CD4-positive, alpha-beta T cell treated with Interleukin-6 at 100 ng/mL for 8 hours (primary cell): Measurements from ENCODE around the gene TNFRSF13B.
"Not testable (repeated sequence)": the region's sequence is repeated elsewhere in the genome, so short reads cannot be mapped to it uniquely, and the experiment has no call there.

Experiments used
- DNase-seq: peaks from one replicate; pipeline ENCODE4 v3.0.0-alpha.2; 2020; ENCODE audit warnings: mixed read lengths, low spot score

TNFRSF13B gene

DNA sequence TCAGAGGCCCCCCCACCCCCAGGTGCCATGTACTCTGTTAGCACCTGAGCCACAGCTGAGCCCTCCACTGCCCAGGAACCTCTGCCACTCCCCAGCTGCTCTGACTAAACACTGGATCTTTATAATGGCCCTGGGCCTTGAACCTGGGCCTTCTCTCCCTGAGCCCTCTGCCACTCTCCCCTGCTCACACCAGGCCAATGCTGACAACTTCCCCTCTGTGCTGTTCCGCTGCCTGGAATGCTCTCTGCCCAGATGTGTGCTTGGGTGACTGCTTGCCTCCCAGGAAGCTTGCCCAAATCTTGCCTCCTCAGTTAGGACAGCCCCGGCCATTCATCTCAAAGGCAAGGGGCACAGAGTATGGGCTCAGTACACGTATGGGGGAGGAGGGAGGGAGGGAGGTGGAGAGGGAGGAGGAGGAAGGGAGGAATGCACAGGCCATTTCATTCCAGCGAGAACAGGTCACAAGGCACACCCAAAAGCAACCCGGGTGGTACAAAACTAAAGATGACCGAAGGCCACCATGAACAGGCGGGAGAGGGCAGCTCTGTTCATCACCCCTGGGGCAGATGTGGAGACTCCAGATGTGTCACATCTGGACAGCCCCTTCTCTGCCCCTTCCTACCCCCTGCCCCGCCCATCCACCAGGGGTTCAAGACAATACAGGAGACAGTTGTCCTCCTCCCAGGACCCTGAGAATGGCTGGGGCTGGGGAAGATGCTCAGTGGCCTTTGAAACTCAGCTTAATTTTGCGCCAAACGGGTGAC lies 15.3 kb upstream of the TNFRSF13B start:
- DNase-seq = no peak

DNA sequence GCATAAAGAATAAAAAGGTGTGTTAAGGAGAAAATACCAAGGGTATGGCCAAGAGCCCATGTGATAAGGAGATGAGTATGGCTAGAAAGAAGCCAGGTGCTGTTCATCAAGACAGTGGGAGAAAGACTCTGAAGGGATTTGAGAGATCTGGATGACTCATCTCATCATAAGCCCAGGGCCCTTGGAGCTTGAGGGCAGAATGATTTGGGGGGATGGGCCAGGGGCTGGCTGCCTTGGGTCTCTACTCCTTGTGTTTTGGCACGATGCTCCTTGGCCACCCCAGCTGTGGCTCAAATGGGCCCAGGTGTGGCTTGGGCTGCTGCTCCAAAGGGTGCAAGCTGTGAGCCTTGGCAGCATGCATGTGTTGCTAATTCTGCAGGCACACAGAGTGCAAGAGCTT lies 14.5 kb upstream of the TNFRSF13B start:
- DNase-seq = no peak

DNA sequence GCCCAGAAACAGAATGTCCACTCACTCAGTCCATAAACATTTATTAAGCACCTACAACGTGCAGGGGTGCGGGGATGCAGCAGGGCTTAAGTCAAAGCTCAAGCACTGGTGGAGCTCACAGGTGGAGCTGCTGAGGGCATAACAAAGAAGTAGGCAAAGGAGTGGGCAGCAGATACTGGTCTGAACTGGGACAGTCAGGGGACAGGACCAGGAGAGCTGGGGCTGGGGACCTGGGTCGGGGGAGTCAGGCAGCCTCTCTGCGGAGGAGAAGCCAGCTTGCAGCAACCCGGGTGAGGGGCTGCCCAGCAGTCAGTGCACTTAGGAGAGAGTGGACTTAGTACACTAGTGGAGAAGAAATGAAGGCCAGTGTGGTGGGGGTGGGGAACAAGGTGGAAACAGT lies 10.0 kb upstream of the TNFRSF13B start:
- no peak for DNase-seq

DNA sequence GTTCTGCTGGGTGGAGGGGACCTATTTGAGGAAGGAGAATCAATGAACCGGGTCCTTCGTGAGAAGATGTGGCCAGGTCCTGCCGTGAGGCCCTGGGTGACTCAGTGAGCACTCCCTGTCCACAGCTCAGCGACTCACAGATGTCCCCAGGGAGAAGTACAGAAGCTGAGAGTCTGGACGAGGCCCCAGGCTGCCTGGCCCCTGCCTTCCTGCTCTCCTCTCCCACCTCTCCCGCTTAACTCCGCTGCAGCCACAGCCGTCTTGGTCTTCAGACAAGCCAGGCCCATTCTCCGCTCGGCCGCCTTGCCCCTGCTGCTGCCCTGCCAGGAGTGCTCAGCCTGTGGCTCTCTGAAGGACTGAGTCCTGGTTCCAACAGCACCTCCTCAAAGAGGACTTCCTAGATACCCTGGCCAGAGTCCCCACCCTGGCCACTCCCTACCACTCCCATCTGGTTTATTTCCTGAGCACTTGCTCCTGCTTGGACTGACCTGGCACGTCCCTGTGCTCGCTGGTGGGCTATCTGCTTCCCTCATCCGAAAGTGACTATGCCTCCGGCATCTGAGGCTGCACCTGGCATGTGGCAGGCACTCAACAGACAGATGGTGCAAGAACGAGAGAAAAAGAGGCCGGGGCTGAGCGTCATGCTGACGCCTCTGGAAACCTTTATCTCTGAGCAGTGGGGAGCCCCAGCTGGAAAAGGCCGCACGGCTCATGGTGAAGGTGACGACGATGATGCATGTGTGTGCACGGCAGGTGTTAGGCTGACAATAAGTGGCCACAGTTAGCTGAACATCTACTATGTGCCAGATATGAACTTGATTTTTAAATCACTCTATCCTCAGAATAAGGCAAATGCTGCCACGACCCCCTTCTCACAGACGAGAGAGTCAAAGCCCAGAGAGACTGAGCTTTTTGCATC lies 9.2 kb upstream of the TNFRSF13B start:
- no peak for DNase-seq

DNA sequence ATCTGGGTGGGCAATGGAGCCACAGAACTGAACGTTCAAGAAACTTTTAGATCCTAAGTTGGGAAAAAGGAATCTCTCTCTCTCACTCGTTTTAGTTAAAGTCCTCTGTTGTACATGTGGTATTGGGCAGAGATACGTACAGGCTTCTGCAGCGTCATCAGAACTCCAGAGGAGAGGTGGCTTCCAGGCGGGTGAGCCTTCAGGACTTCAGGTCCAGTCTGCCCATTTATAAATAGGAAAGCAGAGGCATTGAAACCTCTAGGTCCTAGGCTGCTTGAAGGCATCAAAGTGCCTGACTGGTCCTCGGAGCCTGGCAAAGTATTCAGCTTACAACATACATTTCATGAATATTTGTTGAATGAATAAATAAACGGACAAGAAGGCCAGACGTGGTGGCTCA lies 8.1 kb upstream of the TNFRSF13B start:
- no peak for DNase-seq

DNA sequence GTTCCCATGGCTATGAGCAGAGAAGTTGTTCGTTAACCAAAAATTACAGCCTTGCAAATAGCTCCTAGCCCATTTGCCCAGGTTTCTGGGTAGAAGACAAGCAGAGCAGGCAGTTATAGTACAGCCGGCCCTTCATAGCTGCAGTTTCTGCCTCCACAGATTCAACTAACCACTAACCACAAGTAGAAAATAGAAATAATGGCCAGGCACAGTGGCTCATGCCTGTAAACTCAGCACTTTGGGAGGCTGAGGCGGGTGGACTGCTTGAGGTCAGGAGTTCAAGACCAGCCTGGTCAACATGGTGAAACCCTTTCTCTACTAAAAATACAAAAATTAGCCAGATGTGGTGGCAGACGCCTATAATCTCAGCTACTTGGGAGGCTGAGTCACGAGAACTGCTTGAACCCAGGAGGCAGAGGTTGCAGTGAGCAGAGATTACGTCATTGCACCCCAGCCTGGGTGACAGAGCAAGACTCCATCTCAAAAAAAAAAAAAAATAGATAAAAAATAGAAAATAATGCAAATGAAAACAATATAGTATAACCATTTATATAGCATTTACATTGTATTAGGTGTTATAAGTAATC lies 7.4 kb upstream of the TNFRSF13B start:
- DNase-seq = not testable (repeated sequence)

DNA sequence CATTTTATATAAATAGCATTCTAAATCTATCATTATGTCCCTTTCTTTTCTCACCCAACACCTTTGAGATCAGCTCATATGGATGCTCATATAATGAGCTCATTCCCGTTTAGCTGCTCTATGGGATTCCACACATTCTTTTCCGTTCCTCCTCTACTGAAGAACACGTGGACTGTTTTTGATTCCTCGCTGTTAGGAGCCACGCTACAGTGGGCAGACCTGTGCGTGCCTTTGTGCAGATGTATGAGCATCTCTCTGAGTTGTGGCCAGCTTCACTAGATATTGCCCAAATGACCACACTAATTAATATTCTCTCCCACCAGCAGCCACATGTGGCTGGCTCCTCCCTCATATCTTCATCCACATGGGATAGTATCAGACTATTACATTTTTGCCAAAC lies 6.0 kb upstream of the TNFRSF13B start:
- DNase-seq = no peak

DNA sequence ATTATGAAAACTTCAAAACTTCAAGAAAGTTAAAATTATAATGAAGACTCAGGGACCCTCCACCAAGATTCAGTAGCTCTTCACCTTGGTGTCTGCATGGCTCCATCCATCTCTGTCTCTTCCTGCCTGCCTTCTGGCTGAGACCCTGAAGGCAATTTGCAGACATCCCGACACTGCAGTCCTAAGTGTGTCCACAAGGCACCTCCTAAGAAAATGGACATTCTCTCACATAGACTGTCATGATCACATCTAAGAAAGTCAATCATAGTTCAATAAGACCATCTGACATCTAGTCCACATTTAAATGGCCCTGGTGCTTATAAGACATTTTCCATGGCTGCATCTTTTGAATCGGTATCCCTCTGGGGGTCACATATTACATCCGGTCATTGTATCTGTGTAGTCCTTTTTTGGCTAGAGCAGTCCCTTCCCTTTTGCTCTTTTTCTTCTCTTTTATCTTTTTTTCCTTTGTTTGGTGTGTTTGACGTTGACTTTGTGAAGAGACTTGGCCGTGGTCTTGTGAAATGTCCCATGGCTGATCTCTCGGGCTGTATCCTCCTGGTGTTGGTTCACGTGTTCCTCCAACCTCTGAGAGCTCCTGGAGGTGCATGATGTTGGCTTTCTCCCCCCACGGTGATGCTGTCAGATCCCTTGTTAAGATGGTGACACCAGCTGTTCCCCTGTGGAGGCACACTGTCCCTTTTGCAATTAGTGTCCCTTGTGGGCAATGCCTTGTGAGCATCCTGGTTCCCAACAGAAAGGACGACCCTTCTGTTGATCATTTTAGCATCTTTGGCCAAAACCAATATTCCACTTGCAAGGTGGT lies 5.0 kb upstream of the TNFRSF13B start:
- no peak for DNase-seq

DNA sequence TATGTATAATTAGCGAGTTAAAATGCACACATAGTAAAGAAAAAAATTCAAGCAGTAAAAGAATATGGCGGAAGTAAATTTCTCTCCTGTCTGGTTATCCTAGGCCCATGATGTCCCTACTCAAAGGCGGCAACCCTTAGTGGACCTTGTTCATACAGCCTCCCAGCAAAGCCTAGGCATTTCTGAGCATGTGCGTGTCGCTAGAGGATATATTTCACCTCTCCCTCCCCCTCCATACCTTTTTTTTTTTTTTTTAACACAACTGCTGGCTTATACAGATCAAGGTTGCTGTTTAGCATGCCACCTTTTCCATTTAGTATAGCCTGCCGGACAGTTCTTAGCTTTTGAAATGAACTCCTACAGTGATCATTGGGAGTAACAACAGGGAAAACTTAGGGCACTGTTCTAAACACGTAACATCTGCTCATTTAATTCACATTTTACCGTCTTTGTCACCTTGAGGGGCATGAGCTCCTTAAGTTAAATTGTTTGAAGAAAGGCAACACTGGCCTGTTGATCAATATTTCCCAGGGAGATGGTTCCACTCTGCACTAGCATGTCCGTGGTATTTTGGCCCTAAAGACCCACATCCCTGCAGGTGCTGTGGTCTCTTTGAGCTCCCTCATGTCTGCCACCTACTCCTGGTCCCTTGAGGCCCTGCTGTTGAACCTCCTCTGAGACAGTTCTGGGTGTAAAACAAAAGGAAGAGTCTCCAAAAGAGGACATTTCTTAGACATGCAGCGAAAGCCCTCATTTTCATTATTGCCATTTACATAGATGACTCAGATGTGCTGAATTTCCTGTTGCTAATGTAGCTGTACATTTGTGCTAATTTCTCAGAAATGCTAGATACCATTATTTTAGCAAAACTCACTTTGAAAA lies 4.1 kb upstream of the TNFRSF13B start:
- DNase-seq = no peak

DNA sequence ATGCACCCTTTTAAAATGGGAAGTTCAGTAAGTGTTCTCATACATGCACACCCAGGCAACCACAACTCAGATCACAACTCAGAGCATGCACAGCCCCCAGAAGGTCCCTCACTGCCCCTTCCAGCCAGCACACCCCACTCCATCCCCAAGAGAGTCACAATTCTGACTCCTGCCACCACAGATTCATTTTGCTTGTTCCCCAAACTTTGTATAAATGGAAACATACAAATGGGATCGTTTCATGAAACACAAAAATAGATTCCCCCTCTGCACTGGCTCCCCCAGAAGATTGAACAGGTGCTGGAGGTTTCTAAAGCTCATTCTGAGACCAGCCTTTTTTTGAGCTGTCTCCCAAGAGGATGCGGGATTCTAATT lies 3.3 kb upstream of the TNFRSF13B start:
- DNase-seq = no peak

DNA sequence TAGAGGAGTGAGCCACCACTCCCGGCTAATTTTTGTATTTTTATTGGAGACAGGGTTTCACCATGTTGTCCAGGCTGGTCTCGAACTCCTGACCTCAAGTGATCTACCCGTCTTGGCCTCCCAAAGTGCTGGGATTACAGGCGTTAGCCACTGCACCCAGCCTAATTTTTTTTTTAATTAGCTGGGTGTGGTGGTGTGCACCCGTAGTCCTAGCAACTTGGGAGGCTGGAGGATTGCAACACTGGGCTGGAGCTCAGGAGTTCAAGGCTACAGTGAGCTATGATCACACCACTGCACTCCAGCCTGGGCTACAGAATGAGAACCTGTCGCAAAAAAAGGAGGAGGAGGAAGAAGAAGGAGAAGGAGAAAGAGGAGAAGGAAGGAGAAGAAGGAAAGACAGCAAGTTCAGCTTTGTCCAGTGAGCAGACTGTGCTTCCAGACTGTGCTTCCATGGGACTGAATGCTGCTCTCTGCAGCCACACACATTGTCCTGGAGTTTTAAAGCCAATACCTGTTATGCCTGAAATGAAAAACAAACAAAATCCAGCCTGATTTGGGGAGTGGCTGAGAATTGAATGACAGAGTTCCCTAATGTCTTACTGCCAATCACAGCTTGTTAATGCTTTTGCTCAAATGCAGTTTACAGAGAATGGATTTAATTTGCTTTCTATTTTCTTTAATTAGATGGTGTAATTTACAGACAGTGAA lies 2.8 kb upstream of the TNFRSF13B start:
- no peak for DNase-seq

DNA sequence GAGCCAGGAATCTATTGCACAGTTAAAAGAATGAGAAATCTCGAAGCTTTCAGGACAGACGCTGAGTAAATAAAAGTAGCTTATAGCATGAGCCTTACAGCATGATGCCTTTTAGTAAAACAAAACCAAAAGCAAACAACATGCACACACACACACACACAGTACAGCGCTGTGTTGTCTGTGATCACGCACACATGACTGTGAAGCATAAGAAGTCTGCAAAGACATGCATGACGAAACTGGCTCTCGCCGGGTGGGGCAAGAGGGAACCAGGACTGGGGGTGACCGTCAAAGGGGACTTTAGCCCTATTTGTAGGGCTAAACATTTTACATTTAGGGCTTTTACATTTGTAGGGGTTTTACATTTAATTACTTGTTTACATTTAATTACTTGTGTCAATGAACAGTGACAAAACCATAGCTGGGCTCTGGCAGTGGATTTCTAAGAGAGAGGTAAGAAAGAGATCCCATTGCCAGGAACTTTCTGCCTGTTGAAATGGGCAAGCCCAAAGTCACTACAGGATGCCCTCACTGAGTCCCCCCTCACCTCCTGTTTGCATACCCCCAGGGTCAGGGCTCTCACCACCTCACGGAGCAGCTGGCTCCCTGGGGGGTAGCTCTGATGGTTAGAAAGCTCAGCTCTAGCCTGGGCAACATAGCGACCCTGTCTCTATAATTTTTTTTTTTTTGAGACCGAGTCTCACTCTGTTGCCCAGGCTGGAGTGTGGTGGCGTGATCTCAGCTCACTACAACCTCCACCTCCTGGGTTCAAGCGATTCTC lies 2.0 kb upstream of the TNFRSF13B start:
- DNase-seq = no peak

DNA sequence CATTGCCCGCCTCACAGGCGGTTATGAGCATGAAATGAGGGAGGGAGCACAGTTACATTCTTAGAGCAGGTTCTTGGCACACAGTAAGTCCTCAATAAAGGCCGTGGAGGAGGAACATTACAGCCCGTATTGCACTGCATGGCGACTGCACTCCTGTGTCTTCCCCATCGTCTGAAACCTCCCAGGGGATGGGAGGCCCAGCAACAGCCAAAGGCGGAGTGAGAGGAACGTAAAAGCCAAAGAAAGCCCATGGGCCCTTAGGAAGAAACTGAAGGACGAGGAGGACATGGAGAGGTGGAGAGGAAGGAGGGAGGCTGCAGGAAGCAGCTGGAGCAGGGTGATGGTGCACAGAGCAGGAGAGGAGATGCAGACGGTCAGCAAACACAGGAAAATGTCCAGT lies 1.1 kb upstream of the TNFRSF13B start:
- not testable (repeated sequence) for DNase-seq

DNA sequence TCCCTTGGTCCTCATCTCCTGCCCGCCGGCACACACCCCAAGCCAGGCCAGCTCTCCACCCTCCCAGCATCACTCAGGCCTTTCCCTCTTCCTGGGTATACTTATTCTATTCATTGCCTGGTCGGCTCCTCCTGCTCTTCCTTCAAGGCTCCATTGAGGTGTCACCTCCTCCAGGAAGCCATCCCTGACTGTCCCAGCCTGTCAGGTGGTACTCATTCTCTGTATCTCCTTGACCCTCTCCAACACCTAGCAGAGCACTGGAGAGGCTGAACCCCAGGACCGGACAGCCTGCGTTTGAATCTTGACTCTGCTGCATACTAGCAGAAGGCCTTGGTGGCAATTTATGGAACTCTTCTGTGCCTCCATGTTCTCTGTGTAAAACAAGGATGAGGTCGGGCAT lies 428 bp upstream of the TNFRSF13B start:
- no peak for DNase-seq

DNA sequence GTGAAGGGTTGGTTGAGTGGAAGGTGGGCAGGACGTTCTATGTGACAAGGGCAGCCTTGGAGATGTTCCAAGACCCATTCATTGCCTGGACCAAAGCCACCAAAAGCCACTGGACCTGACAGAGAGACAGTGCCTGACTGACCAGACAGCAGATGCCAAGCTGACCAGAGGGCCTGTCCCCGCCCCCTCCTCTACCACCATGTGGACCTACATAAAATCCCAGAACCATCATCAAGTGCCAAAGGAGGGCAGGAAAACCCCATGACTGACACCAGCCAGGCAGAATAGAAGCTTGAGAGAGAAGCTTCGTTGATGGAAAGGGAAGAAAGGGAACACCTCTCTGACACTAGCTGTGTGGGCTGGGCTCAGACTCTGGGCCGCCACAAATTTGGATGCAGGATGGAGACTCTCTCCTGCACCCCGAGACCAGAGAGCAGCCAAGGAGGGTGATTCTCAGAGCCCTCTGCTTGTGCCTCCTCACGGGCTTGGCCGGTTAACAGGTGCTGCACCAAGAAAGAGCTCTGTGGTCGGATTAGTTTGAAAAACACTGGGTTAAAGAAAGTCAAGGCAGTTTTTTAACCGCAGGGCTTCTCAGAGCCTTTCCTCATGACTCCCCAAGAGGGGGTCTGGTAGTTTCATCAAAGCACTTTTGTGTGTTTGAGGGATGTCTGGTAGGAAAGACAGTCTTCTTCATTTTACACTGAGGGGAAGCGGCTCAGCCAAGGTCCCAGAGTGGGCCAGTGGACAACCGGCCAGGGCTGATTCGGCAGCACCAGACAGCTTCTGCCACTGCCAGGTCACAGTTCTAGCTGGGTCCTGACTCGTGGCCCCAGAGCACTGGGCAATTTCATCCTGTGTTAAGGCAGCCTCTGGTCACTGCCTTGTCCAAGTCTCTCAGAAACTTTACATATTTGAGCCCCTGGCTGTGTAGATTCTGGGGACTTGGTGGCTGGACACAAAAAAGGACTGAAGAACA lies 1.7 kb downstream of the TNFRSF13B start:
- DNase-seq = no peak

DNA sequence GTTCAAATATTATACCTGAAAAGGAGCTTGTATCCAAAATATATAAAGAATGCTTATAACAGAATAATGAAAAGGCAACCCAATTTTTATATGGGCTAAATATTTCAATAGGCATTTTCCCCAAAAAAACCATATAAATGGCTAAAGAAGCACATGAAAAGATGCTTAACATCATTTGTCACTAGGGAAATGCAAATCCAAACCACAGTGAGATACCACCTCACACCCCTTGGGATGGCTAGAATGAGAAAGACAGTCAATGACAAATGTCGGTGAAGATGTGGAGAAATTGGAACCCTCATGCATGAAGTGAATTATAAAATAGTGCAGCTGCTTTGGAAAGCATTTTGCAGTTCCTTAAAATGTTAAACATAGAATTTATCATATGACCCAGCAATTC lies 3.1 kb downstream of the TNFRSF13B start:
- DNase-seq = no peak

DNA sequence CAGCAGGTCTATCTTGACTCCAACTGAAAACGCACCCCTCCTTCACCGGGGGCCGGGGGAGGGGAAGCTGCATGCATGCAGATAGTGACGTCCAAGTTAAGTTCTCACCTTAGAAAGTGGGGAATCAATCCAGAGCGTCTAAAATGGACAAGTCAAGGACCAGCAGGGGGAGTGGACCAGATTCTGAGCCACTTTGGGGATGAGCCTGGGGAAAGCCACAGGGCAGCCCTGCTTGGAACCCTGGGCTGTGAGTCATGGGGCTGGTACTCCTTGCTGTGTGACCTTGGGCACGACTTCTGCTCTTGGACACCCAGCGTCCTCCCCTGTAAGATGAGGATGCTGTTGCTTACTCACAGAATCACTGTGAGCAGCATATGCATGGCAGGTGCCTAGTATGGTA lies 9.1 kb downstream of the TNFRSF13B start:
- no peak for DNase-seq

DNA sequence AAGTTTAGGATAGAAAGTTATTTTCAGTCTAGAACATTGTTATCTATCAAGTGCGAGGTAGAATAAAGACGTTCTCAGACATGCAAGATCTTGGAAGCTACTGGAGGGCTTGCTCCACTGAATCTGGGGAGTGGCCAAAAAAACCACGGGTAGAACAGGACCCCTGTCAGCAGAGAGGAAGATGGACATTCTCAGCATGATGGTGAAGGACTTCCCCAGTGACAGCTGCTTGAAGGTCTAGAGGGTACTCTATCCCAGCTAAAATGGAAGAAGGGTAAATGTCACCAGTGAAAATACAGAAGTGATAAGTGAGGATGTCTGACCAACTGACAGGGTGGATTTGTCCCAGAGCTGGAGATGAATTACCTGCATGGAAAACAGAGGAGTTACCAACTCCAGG lies 10.1 kb downstream of the TNFRSF13B start:
- DNase-seq = no peak
